ENCODE data around the gene RTL1. TPM values are rescaled to one million over a fixed set of nuclear protein-coding genes. Genes with fewer than 3 reads are reported as not detected.

The RTL1 gene
- total RNA-seq, 1 donor from 2014 or later: not detected

- DNase-seq (ENCODE audit: low spot score in 2 of 2): no peak
- no peak for FAIRE-seq
These were observed 20.3 kb downstream of the RTL1 start for GRCh38 chr14:100882991-100883788.

- FAIRE-seq (no peak), DNase-seq (ENCODE audit: low spot score in 2 of 2) (no peak)
These were observed 21.2 kb downstream of the RTL1 start for GRCh38 chr14:100882026-100882967.

DNA sequence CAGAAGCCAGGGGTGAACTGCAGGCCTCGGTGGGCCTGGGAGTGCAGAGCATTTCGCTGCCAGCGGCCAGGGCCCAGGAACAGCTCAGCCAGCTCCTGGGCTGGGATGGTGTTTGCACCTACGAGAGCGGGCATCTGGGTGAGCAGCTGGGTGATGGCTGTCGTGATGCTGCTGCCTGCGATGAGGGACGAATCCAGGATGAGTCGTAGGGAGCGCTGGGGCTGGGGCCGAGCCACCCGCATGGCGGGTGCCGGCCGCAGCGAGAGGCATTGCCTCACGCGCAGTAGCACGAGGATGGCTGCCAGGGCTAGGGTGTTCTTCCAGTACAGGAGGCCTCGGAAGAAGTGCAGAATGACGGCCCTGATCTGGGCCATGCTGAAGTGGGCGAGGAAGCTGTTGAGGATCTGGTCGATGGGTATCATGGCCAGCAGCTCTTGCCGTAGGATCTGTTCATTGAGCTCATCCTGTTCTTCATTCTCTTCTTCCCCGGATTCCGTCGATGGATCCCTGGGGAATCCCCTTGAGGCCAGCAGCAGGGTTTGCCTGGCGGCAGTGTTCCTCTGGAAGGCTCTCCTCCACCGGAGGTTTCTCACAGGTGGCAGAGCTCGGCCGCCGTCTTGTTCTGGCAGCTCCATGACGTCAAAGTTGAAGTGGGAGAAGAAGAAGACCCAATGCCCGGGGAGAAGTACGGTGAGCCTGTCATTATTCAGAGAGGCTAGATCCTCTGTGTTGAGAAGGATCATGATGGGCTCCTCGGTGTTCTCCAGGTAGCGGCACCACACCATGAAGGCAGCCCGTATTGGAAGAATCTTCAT is 22.1 kb downstream of the RTL1 start:
- DNase-seq (ENCODE audit: low spot score in 2 of 2): no peak
- FAIRE-seq: no peak

DNA sequence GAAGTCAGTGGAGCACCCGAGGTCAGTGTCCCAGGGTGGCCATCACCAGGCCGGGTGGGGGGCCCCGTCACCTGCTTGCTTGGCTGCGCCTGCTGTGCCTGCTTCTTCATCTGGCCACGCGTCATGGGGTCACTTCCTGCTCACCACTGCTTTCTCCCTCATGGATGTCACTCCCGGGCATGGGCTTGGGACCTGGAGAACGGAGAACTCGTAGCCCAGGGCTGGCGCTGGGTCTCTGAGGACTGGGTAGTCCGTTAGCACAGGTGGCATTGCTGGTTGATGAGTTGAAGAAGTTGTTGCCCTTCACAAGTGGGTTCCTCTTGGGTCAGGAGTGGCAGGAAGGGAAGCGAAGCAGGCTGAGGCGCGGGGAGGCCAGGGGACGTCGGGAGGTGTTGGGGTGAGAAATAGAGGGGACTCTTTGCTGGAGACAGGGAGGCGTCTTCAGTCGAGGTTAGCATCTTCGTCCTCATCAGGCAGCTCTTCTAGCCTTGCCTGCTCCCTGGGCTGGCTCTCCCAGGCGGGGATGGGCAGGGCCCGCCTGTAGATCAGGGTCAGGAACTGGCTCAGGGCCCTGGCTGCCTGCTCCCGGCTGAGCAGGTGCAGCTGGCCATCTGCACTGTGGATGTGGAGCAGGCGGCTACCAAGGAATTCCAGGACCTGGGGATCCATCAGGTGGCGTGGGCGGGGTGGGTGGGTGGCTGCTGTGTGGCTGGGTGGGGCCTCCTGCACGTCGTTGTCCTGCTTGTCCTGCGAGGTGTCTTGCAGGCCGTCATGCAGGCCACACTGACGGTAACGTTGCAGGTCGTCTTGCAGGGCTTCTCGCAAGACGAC is 23.0 kb downstream of the RTL1 start:
- no peak for DNase-seq (ENCODE audit: low spot score in 2 of 2)
- no peak for FAIRE-seq

DNA sequence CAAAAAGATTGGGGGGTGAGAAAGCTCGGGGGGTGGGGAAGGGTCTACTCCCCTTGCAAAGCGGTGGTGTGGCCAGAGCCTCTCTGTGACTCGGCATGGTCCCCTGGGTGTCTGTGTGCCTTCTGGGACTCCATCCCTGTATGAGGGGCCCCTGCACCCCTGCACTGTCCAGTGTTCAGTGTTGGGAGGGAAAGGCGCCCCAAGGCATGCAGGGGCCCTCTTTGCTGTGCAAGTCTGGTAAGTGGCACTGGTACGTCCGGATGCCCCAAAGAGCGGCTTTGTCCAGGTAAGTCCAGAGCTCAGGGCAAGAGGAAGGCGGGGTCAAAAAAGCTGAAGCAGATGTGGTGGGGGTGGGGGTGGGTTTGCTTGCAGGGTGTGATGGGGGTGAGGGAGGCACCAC is 23.7 kb downstream of the RTL1 start:
- no peak for FAIRE-seq
- DNase-seq (ENCODE audit: low spot score in 2 of 2): no peak

DNA sequence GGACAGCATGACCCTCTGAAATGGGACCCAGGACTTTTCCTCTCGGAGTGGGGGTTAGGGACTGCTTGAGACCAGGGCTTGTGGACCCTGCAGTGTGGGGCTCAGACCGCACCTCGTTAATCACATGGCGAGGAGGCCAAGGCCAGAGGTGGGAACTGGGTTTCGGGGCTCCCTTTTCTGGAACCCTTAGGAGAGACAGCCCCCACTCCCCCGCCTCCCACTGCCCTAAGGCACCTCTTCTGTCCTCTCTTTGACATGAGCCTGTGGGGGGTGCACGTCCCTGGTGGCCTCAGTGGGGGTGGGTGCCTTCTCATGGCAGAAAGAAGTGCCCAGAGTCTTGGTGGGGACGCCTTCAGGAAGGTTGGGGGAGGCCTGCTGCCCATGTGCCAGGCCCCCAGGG is 24.3 kb downstream of the RTL1 start:
- DNase-seq (ENCODE audit: low spot score in 2 of 2) (no peak), FAIRE-seq (no peak)

DNA sequence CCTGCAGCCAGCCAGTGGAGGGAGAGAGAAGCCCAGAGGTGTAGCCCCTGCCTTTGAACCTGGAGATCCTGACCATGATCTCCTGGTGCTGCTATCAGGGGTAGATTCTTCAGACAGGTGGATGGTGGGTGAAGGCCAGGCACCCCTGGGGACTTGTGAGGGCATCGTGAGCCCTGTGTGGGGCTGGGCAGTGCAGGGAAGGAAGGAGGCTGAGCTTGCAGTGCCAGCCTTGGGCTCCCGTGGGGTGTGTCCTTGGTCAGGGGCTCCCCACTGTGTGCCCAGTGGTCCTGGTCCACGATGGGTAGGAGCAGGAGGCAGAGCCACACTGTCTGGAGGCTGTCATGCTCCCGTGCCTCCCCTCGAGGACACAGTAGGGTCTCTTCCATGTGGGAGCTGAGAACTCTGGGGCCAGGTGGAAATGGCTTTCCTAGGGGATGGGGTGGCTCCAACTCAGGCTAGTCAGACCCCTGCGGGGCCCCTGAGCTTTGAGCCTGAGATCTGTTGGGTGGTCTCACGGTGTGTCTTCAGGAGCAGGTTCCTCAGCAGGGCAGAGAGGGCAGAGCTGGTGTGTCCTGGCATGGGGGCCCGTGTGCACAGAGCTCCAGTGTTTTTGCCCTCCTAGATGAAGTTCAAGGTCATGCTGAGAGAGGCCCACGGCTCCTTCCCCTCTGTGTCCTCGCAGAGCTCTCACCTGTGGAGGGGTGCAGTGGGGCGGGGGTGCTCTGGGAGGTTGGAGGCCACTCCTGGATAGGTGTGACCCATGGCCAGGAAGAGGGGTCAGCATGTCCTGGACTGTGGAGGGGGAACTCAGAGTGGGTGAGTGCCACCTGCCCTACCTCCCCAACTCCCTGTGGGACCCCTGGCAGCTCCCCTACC is 25.0 kb downstream of the RTL1 start:
- DNase-seq (ENCODE audit: low spot score in 2 of 2) (no peak), FAIRE-seq (no peak)

DNA sequence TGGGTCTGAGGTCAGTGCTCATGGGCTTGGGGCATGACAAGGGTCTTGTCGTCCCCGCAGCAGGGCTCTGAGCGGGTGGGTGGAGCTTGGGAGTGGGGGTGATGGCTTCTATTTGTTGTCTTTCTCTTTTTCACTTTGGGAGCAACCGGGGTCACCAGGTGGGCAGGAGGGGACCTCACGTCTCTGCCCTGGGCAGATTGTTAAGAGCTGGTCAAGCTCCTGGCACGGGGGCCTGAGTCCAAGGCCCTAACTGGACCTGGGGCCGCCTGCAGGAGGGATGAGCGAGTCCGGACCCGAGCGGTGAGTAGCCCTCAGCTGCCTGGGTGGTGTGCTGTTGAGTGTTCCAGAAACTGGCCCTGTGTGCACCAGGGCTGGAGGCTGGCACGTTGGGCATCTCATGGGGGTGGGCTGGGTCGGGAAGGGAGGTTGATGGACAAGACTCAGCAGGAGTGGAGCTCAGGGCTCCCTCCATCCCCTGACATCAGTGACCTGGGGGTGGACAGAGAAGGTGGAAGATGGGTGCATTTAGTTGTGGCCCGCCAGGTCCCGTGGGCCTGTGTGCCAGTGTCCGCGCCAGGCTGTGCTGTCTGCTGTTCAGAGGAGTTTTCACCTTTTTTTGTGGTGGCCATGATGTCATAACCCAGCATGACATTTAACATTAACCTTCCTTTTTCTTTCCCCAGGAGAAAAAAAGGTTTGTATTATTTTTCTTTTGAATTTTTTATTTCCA is 27.5 kb downstream of the RTL1 start:
- FAIRE-seq: no peak

DNA sequence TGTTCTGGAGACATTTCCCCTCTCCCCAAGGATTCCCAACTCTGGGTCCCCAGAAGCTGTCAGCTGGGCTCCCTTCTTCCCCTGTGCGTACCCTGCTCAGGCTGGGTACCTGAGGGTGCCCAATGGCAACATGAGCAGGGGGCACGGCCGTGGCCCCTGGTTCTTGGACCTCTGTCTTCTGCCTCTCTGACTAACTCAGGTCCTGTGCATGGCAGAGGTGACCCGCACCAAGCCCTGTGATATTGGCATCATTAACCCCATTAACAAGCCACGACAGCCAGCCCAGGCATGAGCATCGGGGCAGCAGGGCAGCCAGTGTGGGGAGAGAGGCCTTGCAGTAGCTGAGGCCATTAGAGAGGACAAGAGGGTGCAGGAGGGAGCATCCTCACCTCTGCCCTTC is 28.4 kb downstream of the RTL1 start:
- no peak for FAIRE-seq
- DNase-seq (ENCODE audit: low spot score in 2 of 2): no peak

More for the DNA sequence above, 27.5 kb downstream of the RTL1 start:
- no peak for DNase-seq (ENCODE audit: low spot score in 2 of 2)

- DNase-seq (ENCODE audit: low spot score in 2 of 2) (no peak), FAIRE-seq (no peak)
These were observed 29.0 kb downstream of the RTL1 start for GRCh38 chr14:100874411-100875091.

DNA sequence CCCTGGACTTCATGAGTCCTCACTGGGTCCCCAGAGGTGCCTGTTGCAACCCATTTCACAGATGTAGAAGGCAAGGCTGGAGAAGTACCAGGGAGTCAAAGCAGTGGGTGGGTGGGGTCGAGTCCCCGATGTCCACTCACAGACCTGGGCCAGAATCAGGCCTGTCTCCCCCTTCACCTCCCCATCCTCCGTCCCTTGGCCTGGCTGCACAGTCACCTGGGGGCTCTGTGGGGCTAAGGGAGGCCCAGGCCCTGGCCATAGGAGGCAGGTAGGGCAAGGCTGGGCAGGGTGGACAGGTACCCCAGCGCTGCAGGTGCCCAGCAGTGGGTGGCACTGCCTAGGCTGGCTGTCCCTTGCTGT is 29.5 kb downstream of the RTL1 start:
- FAIRE-seq (no peak), DNase-seq (ENCODE audit: low spot score in 2 of 2) (no peak)

DNA sequence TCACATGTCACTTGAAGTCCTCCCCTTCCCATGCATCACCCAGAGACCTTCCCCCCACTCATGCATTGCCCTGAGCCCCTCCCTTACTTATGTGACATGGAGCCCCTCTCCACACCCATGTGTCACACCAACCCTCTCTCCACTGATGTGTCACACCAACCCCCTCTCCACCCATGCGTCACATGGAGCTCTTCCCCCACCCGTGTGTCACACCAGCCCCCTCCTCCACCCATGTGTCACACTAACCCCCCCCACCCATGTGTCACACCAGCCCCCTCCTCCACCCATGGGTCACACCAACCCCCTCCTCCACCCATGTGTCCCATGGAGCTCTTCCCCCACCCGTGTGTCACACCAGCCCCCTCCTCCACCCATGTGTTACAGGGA is 30.4 kb downstream of the RTL1 start:
- FAIRE-seq: no peak
- DNase-seq (ENCODE audit: low spot score in 2 of 2): no peak

DNA sequence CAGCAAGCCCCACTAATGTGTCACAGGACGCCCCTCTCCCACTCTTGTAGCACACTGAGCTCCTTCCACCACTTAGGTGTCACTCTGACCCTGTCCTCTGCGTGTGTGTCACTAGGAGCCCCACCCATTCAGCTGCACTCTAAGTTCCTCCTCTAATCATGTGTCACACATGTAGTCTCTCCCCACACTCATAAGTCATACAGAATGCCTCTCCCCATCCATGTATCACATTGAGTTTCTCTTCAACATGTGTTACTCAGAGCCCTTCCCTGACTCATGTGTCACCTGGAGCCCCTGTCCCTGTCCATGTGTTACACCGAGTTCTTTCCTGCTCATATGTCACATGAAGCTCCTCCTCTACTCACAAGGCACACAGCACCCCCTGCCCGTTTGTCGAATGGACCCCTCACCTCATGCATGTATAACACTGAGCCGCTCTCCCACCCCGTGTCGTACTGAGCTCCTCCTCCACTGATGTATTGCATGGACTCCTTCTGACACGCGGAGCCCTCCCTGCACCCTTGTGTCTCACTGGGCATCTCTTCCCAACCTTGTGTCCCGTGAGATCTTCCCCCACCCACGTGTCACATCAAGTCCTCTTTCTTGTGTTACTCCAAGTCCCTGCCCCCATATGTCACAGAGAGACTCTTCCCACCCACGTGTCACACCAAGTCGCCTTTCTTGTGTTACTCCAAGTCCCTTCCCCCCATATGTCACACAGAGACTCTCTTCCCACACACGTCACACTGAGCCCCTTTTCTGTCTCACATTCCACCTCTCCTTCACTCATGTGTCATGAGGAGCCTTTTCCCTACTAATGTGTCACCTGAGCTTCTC is 31.0 kb downstream of the RTL1 start:
- DNase-seq (ENCODE audit: low spot score in 2 of 2) (no peak), FAIRE-seq (no peak)

- no peak for DNase-seq (ENCODE audit: low spot score in 2 of 2)
- FAIRE-seq: no peak
These were observed 32.0 kb downstream of the RTL1 start for GRCh38 chr14:100871234-100872186.

- FAIRE-seq: no peak
- no peak for DNase-seq (ENCODE audit: low spot score in 2 of 2)
These were observed 34.7 kb downstream of the RTL1 start for GRCh38 chr14:100868621-100869370.
